ENCODE results near the gene SPOCK1.

Gene SPOCK1

GRCh38 chr5:137341831-137342230, 157.3 kb downstream of the SPOCK1 start:
- TF ChIP-seq EZH2 (IDR thresholded peaks at IDR 0.05) (no peak), POLR2AphosphoS5 (IDR thresholded peaks at IDR 0.05; ENCODE audit: borderline replicate concordance, low read depth, low read length) (no peak), FOXP2 (optimal IDR thresholded peaks at IDR 0.05; ENCODE audit: control extremely low read depth, extremely low read length, insufficient read depth) (no peak)
- DNase-seq (ENCODE audit: low read depth, low spot score) = no peak
- Histone ChIP-seq H3K27ac (no peak overlapping the region), H3K4me3 (no peak overlapping the region), H3K36me3 (ENCODE audit: insufficient read depth, low read length) (no peaks in the 10 kb centered on the region), H3K9ac (ENCODE audit: insufficient read length) (no peak overlapping the region), H3K9me3 (ENCODE audit: low read depth, low read length) (no peaks in the 10 kb centered on the region)

DNA sequence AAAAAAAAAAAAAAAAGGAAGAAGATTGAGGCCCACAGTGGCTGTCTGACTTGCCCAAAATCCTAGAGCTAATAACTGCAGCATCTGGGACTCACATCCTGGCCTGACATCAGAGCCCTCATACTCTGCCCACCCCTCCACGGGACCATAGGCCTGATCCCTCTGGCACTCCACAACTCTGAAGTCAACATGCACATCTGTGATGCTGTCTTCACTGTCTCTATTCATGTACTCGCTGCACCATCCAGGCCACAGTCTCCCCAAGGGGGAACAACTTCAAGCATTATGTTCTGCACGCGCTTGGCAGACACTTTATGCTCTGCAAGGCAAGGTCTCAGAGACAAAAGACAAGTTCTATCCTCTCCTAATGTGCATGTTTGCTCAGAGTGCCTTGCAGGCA, 158.2 kb downstream of the SPOCK1 start:
- DNase-seq (ENCODE audit: low read depth, low spot score) = no peak
- H3K27ac ChIP-seq = no peak overlapping the region
- no peaks in the 10 kb centered on the region for H3K9me3 ChIP-seq (ENCODE audit: low read depth, low read length)
- no peak overlapping the region for H3K9ac ChIP-seq (ENCODE audit: insufficient read length)
- H3K4me3 ChIP-seq = no peak overlapping the region
- no peak for TF ChIP-seq POLR2AphosphoS5 (IDR thresholded peaks at IDR 0.05; ENCODE audit: borderline replicate concordance, low read depth, low read length)
- TF ChIP-seq EZH2 (IDR thresholded peaks at IDR 0.05) = no peak
- TF ChIP-seq FOXP2 (optimal IDR thresholded peaks at IDR 0.05; ENCODE audit: control extremely low read depth, extremely low read length, insufficient read depth) = no peak
- H3K36me3 ChIP-seq (ENCODE audit: insufficient read depth, low read length) = no peaks in the 10 kb centered on the region

- no peak for TF ChIP-seq EZH2 (IDR thresholded peaks at IDR 0.05)
- TF ChIP-seq POLR2AphosphoS5 (IDR thresholded peaks at IDR 0.05; ENCODE audit: borderline replicate concordance, low read depth, low read length) = no peak
- TF ChIP-seq FOXP2 (optimal IDR thresholded peaks at IDR 0.05; ENCODE audit: control extremely low read depth, extremely low read length, insufficient read depth) = no peak
- no peaks in the 10 kb centered on the region for H3K9me3 ChIP-seq (ENCODE audit: low read depth, low read length)
- no peak overlapping the region for H3K4me3 ChIP-seq
- H3K9ac ChIP-seq (ENCODE audit: insufficient read length) = no peak overlapping the region
- DNase-seq (ENCODE audit: low read depth, low spot score) = no peak
- H3K27ac ChIP-seq = no peak overlapping the region
- no peaks in the 10 kb centered on the region for H3K36me3 ChIP-seq (ENCODE audit: insufficient read depth, low read length)
Measured at GRCh38 chr5:137336565-137337120, 162.5 kb downstream of the SPOCK1 start.

- Histone ChIP-seq H3K36me3 (ENCODE audit: insufficient read depth, low read length) (no peaks in the 10 kb centered on the region), H3K9me3 (ENCODE audit: low read depth, low read length) (no peaks in the 10 kb centered on the region), H3K9ac (ENCODE audit: insufficient read length) (no peak overlapping the region), H3K27ac (no peak overlapping the region), H3K4me3 (no peak overlapping the region)
- DNase-seq (ENCODE audit: low read depth, low spot score) = no peak
- TF ChIP-seq FOXP2 (optimal IDR thresholded peaks at IDR 0.05; ENCODE audit: control extremely low read depth, extremely low read length, insufficient read depth) (no peak), POLR2AphosphoS5 (IDR thresholded peaks at IDR 0.05; ENCODE audit: borderline replicate concordance, low read depth, low read length) (no peak), EZH2 (IDR thresholded peaks at IDR 0.05) (no peak)
Measured at GRCh38 chr5:137336161-137336560, 163.0 kb downstream of the SPOCK1 start.

- Histone ChIP-seq H3K9me3 (ENCODE audit: low read depth, low read length) (no peaks in the 10 kb centered on the region), H3K9ac (ENCODE audit: insufficient read length) (no peak overlapping the region), H3K27ac (no peak overlapping the region), H3K4me3 (no peak overlapping the region), H3K36me3 (ENCODE audit: insufficient read depth, low read length) (no peaks in the 10 kb centered on the region)
- no peak for DNase-seq (ENCODE audit: low read depth, low spot score)
- TF ChIP-seq FOXP2 (optimal IDR thresholded peaks at IDR 0.05; ENCODE audit: control extremely low read depth, extremely low read length, insufficient read depth) (no peak), POLR2AphosphoS5 (IDR thresholded peaks at IDR 0.05; ENCODE audit: borderline replicate concordance, low read depth, low read length) (no peak), EZH2 (IDR thresholded peaks at IDR 0.05) (no peak)
Measured at GRCh38 chr5:137335493-137335892, 163.6 kb downstream of the SPOCK1 start.

DNA sequence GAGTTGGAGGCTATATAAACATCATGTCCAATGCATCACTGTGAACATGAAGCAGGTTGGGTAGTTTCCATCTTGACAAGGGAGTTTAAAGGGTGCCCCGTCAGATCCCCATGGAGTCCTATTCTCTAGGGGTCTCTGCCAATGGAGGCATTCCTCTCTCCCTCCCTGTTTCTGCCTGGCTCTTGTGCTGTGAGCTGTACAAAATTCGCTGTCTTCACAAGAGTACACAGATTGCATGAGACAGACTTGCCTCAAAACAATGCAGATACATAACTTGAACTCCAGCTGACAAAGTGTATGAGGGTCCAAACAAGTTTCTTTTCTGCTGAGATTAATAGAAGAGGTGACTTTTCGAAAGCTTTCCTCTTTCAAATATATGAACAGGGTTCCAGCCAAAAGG, 165.2 kb downstream of the SPOCK1 start:
- no peak overlapping the region for H3K4me3 ChIP-seq
- H3K9ac ChIP-seq (ENCODE audit: insufficient read length) = no peak overlapping the region
- H3K27ac ChIP-seq = no peak overlapping the region
- TF ChIP-seq EZH2 (IDR thresholded peaks at IDR 0.05) = no peak
- no peak for TF ChIP-seq POLR2AphosphoS5 (IDR thresholded peaks at IDR 0.05; ENCODE audit: borderline replicate concordance, low read depth, low read length)
- TF ChIP-seq FOXP2 (optimal IDR thresholded peaks at IDR 0.05; ENCODE audit: control extremely low read depth, extremely low read length, insufficient read depth) = no peak
- DNase-seq (ENCODE audit: low read depth, low spot score) = no peak
- H3K9me3 ChIP-seq (ENCODE audit: low read depth, low read length) = no peaks in the 10 kb centered on the region
- H3K36me3 ChIP-seq (ENCODE audit: insufficient read depth, low read length) = no peaks in the 10 kb centered on the region

- Histone ChIP-seq H3K4me3 (no peak overlapping the region), H3K36me3 (ENCODE audit: insufficient read depth, low read length) (no peaks in the 10 kb centered on the region), H3K27ac (no peak overlapping the region), H3K9me3 (ENCODE audit: low read depth, low read length) (no peaks in the 10 kb centered on the region), H3K9ac (ENCODE audit: insufficient read length) (no peak overlapping the region)
- no peak for TF ChIP-seq POLR2AphosphoS5 (IDR thresholded peaks at IDR 0.05; ENCODE audit: borderline replicate concordance, low read depth, low read length)
- TF ChIP-seq FOXP2 (optimal IDR thresholded peaks at IDR 0.05; ENCODE audit: control extremely low read depth, extremely low read length, insufficient read depth) = no peak
- TF ChIP-seq EZH2 (IDR thresholded peaks at IDR 0.05) = no peak
- DNase-seq (ENCODE audit: low read depth, low spot score) = no peak
Measured at GRCh38 chr5:137333475-137333874, 165.7 kb downstream of the SPOCK1 start.

DNA sequence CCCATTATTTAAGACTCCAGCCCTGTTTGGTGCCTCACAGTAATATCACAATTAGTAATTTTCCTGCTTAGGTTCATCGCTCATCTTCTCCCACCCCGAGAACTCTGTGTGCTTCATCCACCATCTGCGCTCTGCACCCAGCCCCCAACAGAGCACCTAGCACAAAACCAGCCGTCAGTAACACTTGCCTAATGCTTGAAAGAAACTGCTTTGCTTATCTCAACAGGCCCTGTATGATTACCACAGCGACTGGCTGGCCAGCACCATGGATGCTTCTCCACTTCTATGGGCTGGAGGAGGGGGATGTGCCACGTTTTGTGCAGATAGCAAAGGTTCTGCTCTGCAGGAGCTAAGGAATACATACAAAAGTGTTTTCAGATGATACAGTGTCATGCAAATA, 166.8 kb downstream of the SPOCK1 start:
- no peak overlapping the region for H3K27ac ChIP-seq
- DNase-seq (ENCODE audit: low read depth, low spot score) = no peak
- no peaks in the 10 kb centered on the region for H3K9me3 ChIP-seq (ENCODE audit: low read depth, low read length)
- H3K9ac ChIP-seq (ENCODE audit: insufficient read length) = no peak overlapping the region
- no peak for TF ChIP-seq POLR2AphosphoS5 (IDR thresholded peaks at IDR 0.05; ENCODE audit: borderline replicate concordance, low read depth, low read length)
- H3K36me3 ChIP-seq (ENCODE audit: insufficient read depth, low read length) = no peaks in the 10 kb centered on the region
- no peak overlapping the region for H3K4me3 ChIP-seq

- H3K9me3 ChIP-seq (ENCODE audit: low read depth, low read length) = no peaks in the 10 kb centered on the region
- no peak for TF ChIP-seq FOXP2 (optimal IDR thresholded peaks at IDR 0.05; ENCODE audit: control extremely low read depth, extremely low read length, insufficient read depth)
- TF ChIP-seq EZH2 (IDR thresholded peaks at IDR 0.05) = no peak
- no peak for TF ChIP-seq POLR2AphosphoS5 (IDR thresholded peaks at IDR 0.05; ENCODE audit: borderline replicate concordance, low read depth, low read length)
- H3K36me3 ChIP-seq (ENCODE audit: insufficient read depth, low read length) = no peaks in the 10 kb centered on the region
- H3K27ac ChIP-seq = no peak overlapping the region
- no peak overlapping the region for H3K9ac ChIP-seq (ENCODE audit: insufficient read length)
- no peak for DNase-seq (ENCODE audit: low read depth, low spot score)
- H3K4me3 ChIP-seq = no peak overlapping the region
Measured at GRCh38 chr5:137329586-137330296, 169.4 kb downstream of the SPOCK1 start.

All from SK-N-MC (cell line).